GM12801 (cell line): ENCODE data around the gene RFX7.

Source experiments
- CTCF ChIP-seq: IDR thresholded peaks from one replicate; pipeline ENCODE4 v1.5.1; 2011; ENCODE audit warnings: control low read depth; ENCODE audit not compliant: insufficient read length; ENCODE audit errors: extremely low read depth

Gene RFX7

GRCh38 chr15:56095406-56095805 lies 148.3 kb downstream of the RFX7 start:
- no peak for TF ChIP-seq CTCF

- no peak for TF ChIP-seq CTCF
Measured at GRCh38 chr15:56094171-56094570, 149.5 kb downstream of the RFX7 start.

GRCh38 chr15:56088389-56088788 lies 155.3 kb downstream of the RFX7 start:
- no peak for TF ChIP-seq CTCF

GRCh38 chr15:56086566-56086965 lies 157.1 kb downstream of the RFX7 start:
- TF ChIP-seq CTCF = no peak

GRCh38 chr15:56082263-56082761 lies 161.4 kb downstream of the RFX7 start:
- TF ChIP-seq CTCF = no peak

GRCh38 chr15:56077081-56077480 lies 166.6 kb downstream of the RFX7 start:
- no peak for TF ChIP-seq CTCF

GRCh38 chr15:56076640-56077039 lies 167.0 kb downstream of the RFX7 start:
- no peak for TF ChIP-seq CTCF
